Right lobe of liver (tissue), 6 donors: ENCODE data around the gene QSOX1. TPM values are rescaled to one million over a fixed set of nuclear protein-coding genes. Genes with fewer than 3 reads are reported as not detected.

Experiments used
- ATAC-seq, 4 donors: fragments of 200-7000 bp; cut with Tn5 transposase; one replicate each; pipeline ENCODE4 v1.9.1; 2020; ENCODE audit warnings: mild to moderate bottlenecking in 4 of 4, moderate library complexity in 4 of 4
- DNase-seq, 3 donors: peaks; one replicate each; pipeline ENCODE4 v3.0.0-alpha.2; 2020
- H3K27ac ChIP-seq, 3 donors: fragments of 200-600 bp; one replicate each; pipeline ENCODE4 v1.8.0; 2022
- H3K27me3 ChIP-seq, 2 donors: fragments of 200-600 bp; one replicate each; pipeline ENCODE4 v1.8.0; 2022
- H3K36me3 ChIP-seq, 4 donors: fragments of 200-600 bp; sonication (generic) in 1 of 4; one replicate each; pipeline versions ENCODE4 v1.5.1 to v1.8.0; 2017 to 2022; ENCODE audit warnings: control low read depth in 1 of 4
- H3K4me1 ChIP-seq, 4 donors: fragments of 200-600 bp; sonication (generic) in 1 of 4; one replicate each; pipeline versions ENCODE4 v1.5.1 to v1.8.0; 2017 to 2022; ENCODE audit warnings: control low read depth in 1 of 4
- H3K4me3 ChIP-seq, 3 donors: fragments of 200-600 bp; one replicate each; pipeline ENCODE4 v1.8.0; 2022
- H3K9me3 ChIP-seq, 4 donors: fragments of 200-600 bp; sonication (generic) in 1 of 4; one replicate each; pipeline versions ENCODE4 v1.5.1 to v1.8.0; 2017 to 2022; ENCODE audit warnings: control low read depth in 1 of 4
- CTCF ChIP-seq, 4 donors: fragments of 200-600 bp in 3 of 4; fragments of 450-650 bp in 1 of 4; IDR thresholded peaks; one replicate each; pipeline versions ENCODE4 v1.5.1 to v1.8.0; 2016 to 2022; ENCODE audit warnings: antibody characterized with exemption in 4 of 4, mild to moderate bottlenecking in 2 of 4
- POLR2A ChIP-seq: fragments of 450-650 bp; IDR thresholded peaks from one replicate; pipeline ENCODE4 v1.6.1; 2017; ENCODE audit warnings: antibody characterized with exemption, mild to moderate bottlenecking
- WGBS: methylation state at CpG from one replicate; pipeline ENCODE4 v1.1.6; 2018; ENCODE audit warnings: low coverage, low lambda C conversion rate; ENCODE audit not compliant: insufficient coverage; ENCODE audit errors: missing lambda C conversion rate; 5-methylcytosine and 5-hydroxymethylcytosine counted together
- intact Hi-C, 2 donors: fragments of 100-400 bp; cut with DNase I; formaldehyde crosslinking; loops; one replicate each; pipeline versions ENCODE4 v1.11.2 to v1.14.1; 2022
- total RNA-seq, 6 experiments: library from RNA; depleted of rRNA in 2 of 6; stranded (reverse); fragments of >200 nt in 2 of 6; fragmentation: NEBNext Ultra II Directional in 3 of 6; extraction: Animal tissue kit (Norgen Biotek cat#: 25700) in 3 of 6; gene quantifications; one replicate each; pipeline versions ENCODE4 v1.1.0 to v1.2.4, GENCODE V29; 2016 to 2023
- donor health status: DM: no; HTN: yes; CAD: no.
- donor health status: DM: no; HTN: no; CAD: no.
- donor health status: DM: no; HTN: no; CAD: no.
- donor health status: DM: no; HTN: yes; CAD: no.
- donor health status: DM: no; HTN: yes; CAD: no.

The QSOX1 gene
- total RNA-seq, 6 experiments from 2014 or later: 25.0 to 68.4 (median 38.6) TPM

- no peak overlapping the region for H3K27ac ChIP-seq
- TF ChIP-seq POLR2A (no peak), CTCF (IDR thresholded peaks at IDR 0.05) (no peak)
- H3K4me1 ChIP-seq: peaks cover 0 to 12% (median 0%) of the 10 kb centered on the region in 4 donors
- H3K9me3 ChIP-seq: no peaks in the 10 kb centered on the region
- peak in 2 of 4 donors; percentile 25 to 40 for ATAC-seq
- WGBS: no CpG with 5 or more reads among the region's 13 CpGs
- DNase-seq: no peak
- intact Hi-C loops: no loop called here
- peaks cover 0 to 4% of the 10 kb centered on the region in 2 donors for H3K27me3 ChIP-seq
- H3K36me3 ChIP-seq: no peaks in the 10 kb centered on the region
- no peak overlapping the region for H3K4me3 ChIP-seq
Measured at GRCh38 chr1:180167721-180168467, 13.2 kb downstream of the QSOX1 start.

DNA sequence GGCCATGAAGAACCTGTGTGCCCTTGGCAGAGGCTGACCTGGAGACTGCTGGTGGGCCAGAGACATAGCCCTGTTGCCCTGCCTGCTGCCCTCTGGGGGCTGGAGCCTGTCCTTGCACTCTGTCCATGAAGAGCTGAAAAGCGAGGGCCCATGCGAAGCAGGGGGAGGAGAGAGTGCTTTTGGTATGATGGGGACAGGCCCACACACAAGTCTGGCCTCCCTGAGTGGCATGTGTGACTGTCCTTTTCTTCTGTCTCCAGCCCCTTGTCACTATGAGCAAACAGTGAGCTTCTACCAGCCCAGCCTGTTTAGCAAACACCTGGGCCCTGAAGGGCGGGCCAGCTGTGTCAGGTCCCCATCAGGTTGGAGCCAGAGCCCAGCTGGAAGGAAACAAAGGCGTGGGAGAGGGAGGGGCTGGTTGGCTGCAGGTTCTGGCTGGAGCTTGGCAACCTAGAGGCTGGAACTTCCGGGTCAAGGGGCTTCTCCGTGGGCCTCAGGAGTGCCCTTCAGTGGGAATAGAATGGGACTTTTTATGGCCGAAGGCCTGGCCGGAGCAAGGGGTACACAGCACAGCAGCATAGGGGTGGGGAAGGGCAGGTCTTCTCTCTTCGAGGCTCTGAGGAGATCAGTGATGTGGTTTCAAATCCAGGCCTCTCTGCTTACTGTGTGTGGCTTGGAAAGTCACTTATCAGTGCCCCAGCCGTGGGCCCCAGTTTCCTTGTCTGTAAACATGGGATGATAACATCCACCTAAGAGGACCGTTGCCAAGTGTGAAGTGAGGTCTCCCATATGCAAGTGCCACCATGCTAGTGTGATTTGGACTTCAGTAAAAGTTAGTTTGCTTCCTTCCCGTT lies 14.3 kb downstream of the QSOX1 start:
- TF ChIP-seq POLR2A: no peak
- TF ChIP-seq CTCF (IDR thresholded peaks at IDR 0.05): peak; percentile 19 to 66 (median 50)

GRCh38 chr1:180169640-180170195 lies 15.0 kb downstream of the QSOX1 start:
- peaks cover 0 to 4% of the 10 kb centered on the region in 2 donors for H3K27me3 ChIP-seq
- no peak for TF ChIP-seq CTCF (IDR thresholded peaks at IDR 0.05)
- no peak for TF ChIP-seq POLR2A
- DNase-seq: no peak
- no peak overlapping the region for H3K4me3 ChIP-seq
- no peak overlapping the region for H3K27ac ChIP-seq
- no peak for ATAC-seq
- intact Hi-C loops: no loop called here
- no peaks in the 10 kb centered on the region for H3K9me3 ChIP-seq
- WGBS: 82% methylated on average over 10 of the region's 13 CpGs
- peaks cover 0 to 12% (median 0%) of the 10 kb centered on the region in 4 donors for H3K4me1 ChIP-seq
- H3K36me3 ChIP-seq: no peaks in the 10 kb centered on the region

More for the DNA sequence above, 14.3 kb downstream of the QSOX1 start:
- intact Hi-C loops: no loop called here
- DNase-seq: peak in 2 of 3 donors; percentile 53 to 59
- Histone ChIP-seq H3K36me3 (no peaks in the 10 kb centered on the region), H3K9me3 (no peaks in the 10 kb centered on the region), H3K27ac (no peak overlapping the region), H3K4me3 (no peak overlapping the region), H3K4me1 (peaks cover 0 to 12% (median 0%) of the 10 kb centered on the region in 4 donors), H3K27me3 (peaks cover 0 to 4% of the 10 kb centered on the region in 2 donors)
- 93% methylated on average over 4 of the region's 12 CpGs for WGBS
- peak; percentile 62 to 92 (median 88) for ATAC-seq

DNA sequence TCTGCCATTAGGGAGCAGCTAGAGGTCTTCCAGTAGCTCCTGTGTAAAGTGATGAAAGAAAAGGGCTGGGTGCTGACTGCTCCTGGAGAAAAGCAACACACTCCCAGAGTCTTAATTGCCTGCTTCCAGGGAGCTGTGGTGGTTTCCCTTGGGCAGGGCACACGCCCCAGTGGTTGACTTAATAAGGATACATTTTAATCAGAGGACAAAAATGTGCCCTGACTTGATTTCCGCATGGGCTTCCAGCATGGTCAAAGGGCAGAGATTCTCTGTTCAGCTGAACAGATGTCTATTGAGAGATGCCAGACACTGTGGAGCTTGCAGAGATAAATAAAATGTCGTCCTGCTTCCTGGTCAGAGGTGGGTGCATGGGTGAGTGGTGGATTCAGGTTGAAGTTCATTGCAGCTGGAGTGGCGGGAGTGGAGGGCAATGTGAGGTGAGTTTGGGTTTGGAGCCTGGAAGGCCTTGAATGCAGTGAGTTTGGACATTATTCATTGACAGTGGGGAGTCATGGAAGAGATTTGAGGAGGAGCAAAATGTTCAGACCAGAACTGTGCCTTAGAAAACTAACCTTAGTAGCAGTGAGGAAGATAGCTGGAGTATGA lies 16.0 kb downstream of the QSOX1 start:
- H3K36me3 ChIP-seq: no peaks in the 10 kb centered on the region
- no peaks in the 10 kb centered on the region for H3K9me3 ChIP-seq
- intact Hi-C loops: no loop called here
- H3K4me3 ChIP-seq: no peak overlapping the region
- H3K27me3 ChIP-seq: peaks cover 0 to 4% of the 10 kb centered on the region in 2 donors
- H3K27ac ChIP-seq: no peak overlapping the region
- 56% methylated on average over 4 of the region's 4 CpGs for WGBS
- TF ChIP-seq CTCF (IDR thresholded peaks at IDR 0.05) (no peak), POLR2A (no peak)
- no peak for ATAC-seq
- H3K4me1 ChIP-seq: peaks cover 0 to 12% (median 0%) of the 10 kb centered on the region in 4 donors
- no peak for DNase-seq
